Measurements from ENCODE around the gene KCNT2.

- TF ChIP-seq CTCF (IDR thresholded peaks at IDR 0.05; ENCODE audit: insufficient read depth, low read depth, low read length) (no peak), EZH2 (IDR thresholded peaks at IDR 0.05; ENCODE audit: insufficient read depth, low read length) (no peak)
These were observed 113.5 kb downstream of the KCNT2 start for GRCh38 chr1:196494766-196495165.
